Peyer's patch (tissue), 4 donors: ENCODE measurements around the gene ZYG11B.

Source experiments
- CTCF ChIP-seq, 6 experiments: fragments of 450-650 bp in 4 of 6; fragments of 200-600 bp in 2 of 6; sonication (generic) in 1 of 6; IDR thresholded peaks; one replicate each; pipeline ENCODE4 v1.5.1; 2017 to 2019; ENCODE audit warnings: antibody characterized with exemption in 6 of 6, mild to moderate bottlenecking in 3 of 6, moderate library complexity in 1 of 6
- POLR2A ChIP-seq, 2 donors: fragments of 450-650 bp; IDR thresholded peaks; one replicate each; pipeline ENCODE4 v1.5.1; 2017; ENCODE audit warnings: antibody characterized with exemption in 2 of 2, mild to moderate bottlenecking in 2 of 2, moderate library complexity in 2 of 2

- TF ChIP-seq CTCF (IDR thresholded peaks at IDR 0.05) (no peak), POLR2A (IDR thresholded peaks at IDR 0.05) (no peak)
Observed at GRCh38 chr1:52677076-52677806, 49.0 kb upstream of the ZYG11B start.
